C4-2B (cell line): ENCODE measurements around the gene DNAL4.

ENCODE experiments used
- ZFX ChIP-seq: fragments of 450-650 bp; IDR thresholded peaks from 2 replicates; pipeline ENCODE4 v1.6.1; 2017
- TF ChIP-seq, protein P1 (sequence below): fragments of 450-650 bp; conservative IDR thresholded peaks from 2 replicates; pipeline ENCODE4 v1.5.1; 2017; ENCODE audit warnings: mild to moderate bottlenecking

DNA sequence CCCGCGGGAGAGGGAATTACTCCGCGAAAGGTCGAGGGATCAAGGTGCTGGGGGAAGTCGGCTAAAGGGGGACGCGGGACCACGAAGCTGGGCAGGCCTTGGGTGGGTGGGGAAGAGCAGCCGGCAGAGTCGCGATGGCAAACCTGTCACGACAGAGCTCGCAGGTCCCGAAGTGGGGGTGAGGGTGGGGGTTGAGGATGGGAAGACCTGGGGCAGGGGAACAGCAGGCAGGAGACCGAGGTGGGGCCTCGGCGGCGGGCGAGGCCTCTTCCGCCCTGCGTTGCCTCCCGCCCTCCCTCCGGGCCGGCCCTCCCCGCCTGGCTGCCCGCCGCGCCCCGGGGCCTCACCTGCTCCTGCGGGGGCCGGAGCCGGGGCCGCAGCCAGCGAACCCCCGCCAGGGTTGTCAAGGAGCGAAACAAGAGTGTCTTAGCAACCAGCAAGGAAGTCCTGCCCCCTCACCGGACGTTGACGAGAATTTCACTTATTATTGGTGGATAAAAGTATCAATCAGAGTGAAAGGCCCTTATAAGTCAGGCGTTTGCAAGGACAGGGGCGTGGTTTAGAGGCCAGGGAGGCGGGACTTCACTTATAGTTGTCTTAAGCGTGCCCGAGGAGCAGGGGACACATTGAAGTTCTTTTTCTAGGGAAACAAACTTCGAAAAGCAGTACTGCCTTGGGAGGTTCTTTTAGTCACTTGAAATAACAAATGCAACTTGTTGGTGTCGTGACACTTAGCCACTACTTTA, at the start of gene DNAL4:
- TF ChIP-seq, protein P1, sequence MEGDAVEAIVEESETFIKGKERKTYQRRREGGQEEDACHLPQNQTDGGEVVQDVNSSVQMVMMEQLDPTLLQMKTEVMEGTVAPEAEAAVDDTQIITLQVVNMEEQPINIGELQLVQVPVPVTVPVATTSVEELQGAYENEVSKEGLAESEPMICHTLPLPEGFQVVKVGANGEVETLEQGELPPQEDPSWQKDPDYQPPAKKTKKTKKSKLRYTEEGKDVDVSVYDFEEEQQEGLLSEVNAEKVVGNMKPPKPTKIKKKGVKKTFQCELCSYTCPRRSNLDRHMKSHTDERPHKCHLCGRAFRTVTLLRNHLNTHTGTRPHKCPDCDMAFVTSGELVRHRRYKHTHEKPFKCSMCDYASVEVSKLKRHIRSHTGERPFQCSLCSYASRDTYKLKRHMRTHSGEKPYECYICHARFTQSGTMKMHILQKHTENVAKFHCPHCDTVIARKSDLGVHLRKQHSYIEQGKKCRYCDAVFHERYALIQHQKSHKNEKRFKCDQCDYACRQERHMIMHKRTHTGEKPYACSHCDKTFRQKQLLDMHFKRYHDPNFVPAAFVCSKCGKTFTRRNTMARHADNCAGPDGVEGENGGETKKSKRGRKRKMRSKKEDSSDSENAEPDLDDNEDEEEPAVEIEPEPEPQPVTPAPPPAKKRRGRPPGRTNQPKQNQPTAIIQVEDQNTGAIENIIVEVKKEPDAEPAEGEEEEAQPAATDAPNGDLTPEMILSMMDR, result no peak
- peak; percentile 54 for TF ChIP-seq ZFX
